A549 treated with AZD2906 at 1 μM for 4 hours (cell line): ENCODE results near the gene GPR62. TPM values are rescaled to one million over a fixed set of nuclear protein-coding genes. Genes with fewer than 3 reads are reported as not detected.

Source experiments
- total RNA-seq: library from RNA; stranded (reverse); fragments of 200-300 nt; extraction: Qiagen RNA extraction; gene quantifications from 5 replicates; pipeline ENCODE4 v1.2.3, GENCODE V29; 2022

The GPR62 gene
- not detected in 5 replicates for total RNA-seq

GRCh38 chr3:51955175-51955892, at the start of gene GPR62:
Gene GPR62 (plus strand): TSS chr3:51955381. CDS start chr3:51955653, 272 bp downstream.

GRCh38 chr3:51941798-51942602, 13.2 kb upstream of the GPR62 start, which contains the start of the genes PARP3 and RRP9:
Gene PARP3 (plus strand): TSS chr3:51942363. CDS start chr3:51943356, 993 bp downstream.
Gene RRP9 (minus strand): TSS chr3:51941904. CDS start chr3:51941867, 37 bp downstream.

GRCh38 chr3:51967384-51968169, 12.4 kb downstream of the GPR62 start, which contains the start of gene PCBP4:
Gene PCBP4 (minus strand): TSS chr3:51967454. CDS start chr3:51961240, 6,214 bp downstream.

GRCh38 chr3:51974963-51975851, 20.0 kb downstream of the GPR62 start, which contains the start of gene ABHD14A:
Gene ABHD14A (plus strand): TSS chr3:51975064. CDS start chr3:51975136, 72 bp downstream.

GRCh38 chr3:51982838-51983577, 27.8 kb downstream of the GPR62 start, which contains the start of gene ACY1:
Gene ACY1 (plus strand): TSS chr3:51983535. CDS start chr3:51984065, 530 bp downstream.

GRCh38 chr3:51995346-51996163, 40.4 kb downstream of the GPR62 start, which contains the start of gene RPL29:
Gene RPL29 (minus strand): TSS chr3:51995895. CDS start chr3:51995461, 434 bp downstream.

Other genes with a start within 250 kb of the GPR62 start
- gene GRM2, start 248.3 kb upstream of the GPR62 start, total RNA-seq, result 0.03 to 0.05 TPM (median 0.04 TPM) in 4 of 5 replicates, not detected in the other
- gene IQCF6, start 176.1 kb upstream of the GPR62 start, total RNA-seq, result not detected in 5 replicates
- gene IQCF2, start 93.8 kb upstream of the GPR62 start, total RNA-seq, result not detected in 5 replicates
- gene IQCF5, start 79.8 kb upstream of the GPR62 start, total RNA-seq, result not detected in 5 replicates
- gene IQCF1, start 52.0 kb upstream of the GPR62 start, total RNA-seq, result not detected in 5 replicates
- 33.5 to 47.3 TPM (median 42.8 TPM) in 5 replicates for gene RRP9, start 13.5 kb upstream of the GPR62 start, total RNA-seq
- 8.0 to 10.4 TPM (median 9.4 TPM) in 5 replicates for gene PARP3, start 13.0 kb upstream of the GPR62 start, total RNA-seq
- 12.1 to 15.2 TPM (median 14.0 TPM) in 5 replicates for gene PCBP4, start 12.1 kb downstream of the GPR62 start, total RNA-seq
- gene ABHD14B, start 18.7 kb downstream of the GPR62 start, total RNA-seq, result 27.4 to 34.9 TPM (median 34.2 TPM) in 5 replicates
- 11.4 to 15.9 TPM (median 15.6 TPM) in 5 replicates for gene ABHD14A, start 19.7 kb downstream of the GPR62 start, total RNA-seq
- gene ACY1, start 28.2 kb downstream of the GPR62 start, total RNA-seq, result 22.3 to 27.8 TPM (median 25.4 TPM) in 5 replicates
- 1,307 to 1,420 TPM (median 1,337 TPM) in 5 replicates for gene RPL29, start 40.5 kb downstream of the GPR62 start, total RNA-seq
- gene DUSP7, start 101.2 kb downstream of the GPR62 start, total RNA-seq, result 19.0 to 20.8 TPM (median 20.0 TPM) in 5 replicates
- 16.6 to 19.5 TPM (median 18.9 TPM) in 5 replicates for gene POC1A, start 199.0 kb downstream of the GPR62 start, total RNA-seq
- 43.1 to 47.9 TPM (median 46.6 TPM) in 5 replicates for gene ALAS1, start 242.8 kb downstream of the GPR62 start, total RNA-seq